H9 (cell line): ENCODE measurements around the gene TRAK1. TPM values are rescaled to one million over a fixed set of nuclear protein-coding genes. Genes with fewer than 3 reads are reported as not detected.

ENCODE experiments used
- DNase-seq: peaks from one replicate; pipeline ENCODE4 v3.0.0-alpha.2; 2017
- H2AFZ ChIP-seq: one replicate; pipeline ENCODE4 v1.6.1; 2013; ENCODE audit warnings: mild to moderate bottlenecking, low read length, control low read depth, moderate library complexity
- H2AK5ac ChIP-seq: 2 replicates; pipeline ENCODE4 v1.6.1; 2013; ENCODE audit warnings: low read length, control low read depth, mixed read lengths; ENCODE audit not compliant: insufficient read length
- H2BK120ac ChIP-seq: one replicate; pipeline ENCODE4 v1.6.1; 2013; ENCODE audit warnings: low read depth, mild to moderate bottlenecking, low read length, control low read depth, inconsistent platforms; ENCODE audit not compliant: poor library complexity, severe bottlenecking
- H2BK12ac ChIP-seq: 2 replicates; pipeline ENCODE4 v1.6.1; 2013; ENCODE audit warnings: low read length, control low read depth, mixed read lengths, low read depth; ENCODE audit not compliant: insufficient read length
- H2BK15ac ChIP-seq: 2 replicates; pipeline ENCODE4 v1.6.1; 2013; ENCODE audit warnings: low read depth, low read length, control low read depth
- H2BK20ac ChIP-seq: one replicate; pipeline ENCODE4 v1.6.1; 2013; ENCODE audit warnings: low read depth, mild to moderate bottlenecking, low read length, control low read depth, inconsistent platforms; ENCODE audit not compliant: poor library complexity, severe bottlenecking
- H2BK5ac ChIP-seq: 2 replicates; pipeline ENCODE4 v1.6.1; 2013; ENCODE audit warnings: low read length, control low read depth, mixed read lengths; ENCODE audit not compliant: insufficient read length
- H3K14ac ChIP-seq: 2 replicates; pipeline ENCODE4 v1.6.1; 2013; ENCODE audit warnings: low read length, control low read depth; ENCODE audit not compliant: insufficient read depth
- H3K18ac ChIP-seq: 2 replicates; pipeline ENCODE4 v1.6.1; 2013; ENCODE audit warnings: low read depth, mild to moderate bottlenecking, mixed read lengths, low read length, control low read depth; ENCODE audit not compliant: insufficient read length
- H3K23ac ChIP-seq: 2 replicates; pipeline ENCODE4 v1.6.1; 2013; ENCODE audit warnings: low read length, control low read depth, mixed read lengths, low read depth; ENCODE audit not compliant: insufficient read length
- H3K23me2 ChIP-seq: 2 replicates; pipeline ENCODE4 v1.6.1; 2013; ENCODE audit warnings: low read depth, mild to moderate bottlenecking, mixed read lengths, low read length, control low read depth; ENCODE audit not compliant: insufficient read length, poor library complexity, severe bottlenecking
- H3K27ac ChIP-seq: 2 replicates; pipeline ENCODE4 v1.5.1; 2013; ENCODE audit warnings: low read length, control low read depth, mixed read lengths, low read depth; ENCODE audit not compliant: insufficient read length
- H3K27me3 ChIP-seq: 2 replicates; pipeline ENCODE4 v1.6.1; 2013; ENCODE audit warnings: low read length, control low read depth, inconsistent platforms; ENCODE audit not compliant: insufficient read depth
- H3K4ac ChIP-seq: 2 replicates; pipeline ENCODE4 v1.6.1; 2013; ENCODE audit warnings: low read depth, mild to moderate bottlenecking, control low read depth, inconsistent platforms, low read length, moderate library complexity
- H3K4me1 ChIP-seq: 2 replicates; pipeline ENCODE4 v1.6.1; 2013; ENCODE audit warnings: low read length, control low read depth, inconsistent platforms; ENCODE audit not compliant: insufficient read depth
- H3K4me2 ChIP-seq: 2 replicates; pipeline ENCODE4 v1.6.1; 2013; ENCODE audit warnings: low read length, control low read depth, mixed read lengths; ENCODE audit not compliant: insufficient read length, insufficient read depth
- H3K56ac ChIP-seq: 2 replicates; pipeline ENCODE4 v1.6.1; 2013; ENCODE audit warnings: low read depth, mild to moderate bottlenecking, mixed read lengths, low read length, control low read depth; ENCODE audit not compliant: insufficient read length
- H3K79me1 ChIP-seq: 2 replicates; pipeline ENCODE4 v1.6.1; 2013; ENCODE audit warnings: low read depth, mild to moderate bottlenecking, moderate library complexity, low read length, control low read depth, inconsistent platforms; ENCODE audit not compliant: insufficient read depth, poor library complexity, severe bottlenecking
- H3K79me2 ChIP-seq: 2 replicates; pipeline ENCODE4 v1.6.1; 2013; ENCODE audit warnings: low read length, control low read depth, inconsistent platforms; ENCODE audit not compliant: insufficient read depth
- H3K9ac ChIP-seq: 2 replicates; pipeline ENCODE4 v1.6.1; 2013; ENCODE audit warnings: low read length, control low read depth, mixed read lengths; ENCODE audit not compliant: insufficient read length; ENCODE audit errors: extremely low read depth
- H3K9me3 ChIP-seq: one replicate; pipeline ENCODE4 v1.6.1; 2013; ENCODE audit warnings: low read depth, low read length, inconsistent platforms; ENCODE audit not compliant: control insufficient read depth
- H3T11ph ChIP-seq: one replicate; pipeline ENCODE4 v1.6.1; 2013; ENCODE audit warnings: mild to moderate bottlenecking, low read length, control low read depth, inconsistent platforms
- H4K20me1 ChIP-seq: one replicate; pipeline ENCODE4 v1.6.1; 2013; ENCODE audit not compliant: control insufficient read depth, insufficient read length, insufficient read depth
- H4K5ac ChIP-seq: 2 replicates; pipeline ENCODE4 v1.6.1; 2013; ENCODE audit warnings: low read depth, mild to moderate bottlenecking, mixed read lengths, low read length, control low read depth; ENCODE audit not compliant: insufficient read length
- H4K8ac ChIP-seq: replicated peaks from 2 replicates; pipeline ENCODE4 v1.6.1; 2013; ENCODE audit warnings: low read length, control low read depth, mixed read lengths, low read depth; ENCODE audit not compliant: insufficient read length
- H4K91ac ChIP-seq: 2 replicates; pipeline ENCODE4 v1.6.1; 2013; ENCODE audit warnings: low read depth, mild to moderate bottlenecking, moderate library complexity, mixed read lengths, low read length, control low read depth; ENCODE audit not compliant: insufficient read length
- H3K27ac Mint-ChIP-seq, 3 experiments: 2 replicates in 2 of 3; 3 replicates in 1 of 3; pipeline ENCODE4 v1.8.0; 2020 to 2021; ENCODE audit warnings: mixed read lengths in 3 of 3, mild to moderate bottlenecking in 1 of 3, moderate library complexity in 1 of 3
- H3K27me3 Mint-ChIP-seq: 2 replicates; pipeline ENCODE4 v1.8.0; 2021; ENCODE audit warnings: low read depth, mild to moderate bottlenecking, moderate library complexity, mixed read lengths
- H3K36me3 Mint-ChIP-seq, 3 experiments: 2 replicates in 2 of 3; 3 replicates in 1 of 3; pipeline ENCODE4 v1.8.0; 2020 to 2021; ENCODE audit warnings: low read depth in 3 of 3, mixed read lengths in 3 of 3; ENCODE audit not compliant: insufficient read depth in 1 of 3
- H3K4me1 Mint-ChIP-seq, 2 experiments: 2 replicates each; pipeline ENCODE4 v1.8.0; 2020; ENCODE audit warnings: mixed read lengths in 2 of 2
- H3K4me3 Mint-ChIP-seq, 2 experiments: 2 replicates in 1 of 2; 3 replicates in 1 of 2; pipeline ENCODE4 v1.8.0; 2020 to 2021; ENCODE audit warnings: mild to moderate bottlenecking in 2 of 2, mixed read lengths in 2 of 2, moderate library complexity in 1 of 2
- H3K9me3 Mint-ChIP-seq, 2 experiments: 2 replicates in 1 of 2; 3 replicates in 1 of 2; pipeline ENCODE4 v1.8.0; 2020; ENCODE audit warnings: mild to moderate bottlenecking in 2 of 2, mixed read lengths in 2 of 2, moderate library complexity in 1 of 2
- WGBS: extraction: QIAGEN DNeasy Blood & Tissue Kit; methylation state at CpG from one replicate; pipeline ENCODE4 v1.1.7; 2013; ENCODE audit warnings: missing lambda C conversion rate, low lambda C conversion rate, mixed read lengths; ENCODE audit not compliant: insufficient read length; ENCODE audit errors: extremely low coverage; 5-methylcytosine and 5-hydroxymethylcytosine counted together
- total RNA-seq: library from RNA; stranded (reverse); gene quantifications from 2 replicates; pipeline ENCODE4 v1.2.1, GENCODE V29; 2021
- TF ChIP-seq, protein P1 (sequence below): fragments of 200-600 bp; sonication (generic); conservative IDR thresholded peaks from 3 replicates; pipeline ENCODE4 v1.8.0; 2021; ENCODE audit warnings: antibody characterized with exemption, mild to moderate bottlenecking

The TRAK1 gene
- total RNA-seq, 1 experiment from 2014 or later: 34.2 TPM

DNA sequence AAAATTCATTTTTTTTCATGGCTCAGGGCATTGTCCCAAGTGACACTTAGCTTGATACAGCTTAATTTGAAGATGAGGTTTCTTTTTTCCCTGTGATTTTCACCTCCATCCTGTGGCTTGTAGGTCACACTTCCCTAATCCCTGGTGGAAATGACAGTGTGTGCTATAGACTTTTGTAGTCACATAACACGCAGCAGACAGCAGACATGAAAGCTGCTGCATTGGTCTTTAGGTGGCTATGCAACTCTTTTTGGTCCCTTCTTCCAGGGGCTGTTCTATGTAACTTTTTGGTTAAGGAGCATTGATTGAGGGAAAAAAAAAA, 38.8 kb downstream of the TRAK1 start:
- no peak overlapping the region for H2BK15ac ChIP-seq
- no peaks in the 10 kb centered on the region for H4K20me1 ChIP-seq
- no peak overlapping the region for H4K8ac ChIP-seq
- TF ChIP-seq, protein P1, sequence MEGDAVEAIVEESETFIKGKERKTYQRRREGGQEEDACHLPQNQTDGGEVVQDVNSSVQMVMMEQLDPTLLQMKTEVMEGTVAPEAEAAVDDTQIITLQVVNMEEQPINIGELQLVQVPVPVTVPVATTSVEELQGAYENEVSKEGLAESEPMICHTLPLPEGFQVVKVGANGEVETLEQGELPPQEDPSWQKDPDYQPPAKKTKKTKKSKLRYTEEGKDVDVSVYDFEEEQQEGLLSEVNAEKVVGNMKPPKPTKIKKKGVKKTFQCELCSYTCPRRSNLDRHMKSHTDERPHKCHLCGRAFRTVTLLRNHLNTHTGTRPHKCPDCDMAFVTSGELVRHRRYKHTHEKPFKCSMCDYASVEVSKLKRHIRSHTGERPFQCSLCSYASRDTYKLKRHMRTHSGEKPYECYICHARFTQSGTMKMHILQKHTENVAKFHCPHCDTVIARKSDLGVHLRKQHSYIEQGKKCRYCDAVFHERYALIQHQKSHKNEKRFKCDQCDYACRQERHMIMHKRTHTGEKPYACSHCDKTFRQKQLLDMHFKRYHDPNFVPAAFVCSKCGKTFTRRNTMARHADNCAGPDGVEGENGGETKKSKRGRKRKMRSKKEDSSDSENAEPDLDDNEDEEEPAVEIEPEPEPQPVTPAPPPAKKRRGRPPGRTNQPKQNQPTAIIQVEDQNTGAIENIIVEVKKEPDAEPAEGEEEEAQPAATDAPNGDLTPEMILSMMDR: no peak
- H3T11ph ChIP-seq: no peak overlapping the region
- no peak overlapping the region for H3K9ac ChIP-seq
- no peak overlapping the region for H3K23ac ChIP-seq
- H3K18ac ChIP-seq: no peak overlapping the region
- H2AK5ac ChIP-seq: no peak overlapping the region
- no peaks in the 10 kb centered on the region; the same call in 1 of the 2 replicates for H3K4me1 ChIP-seq
- DNase-seq: no peak
- H3K27ac Mint-ChIP-seq: no peak overlapping the region
- no peak overlapping the region for H3K4ac ChIP-seq
- no peak overlapping the region for H4K91ac ChIP-seq
- H3K27ac ChIP-seq: no peak overlapping the region
- no peak overlapping the region for H3K56ac ChIP-seq
- no peak overlapping the region for H3K4me3 Mint-ChIP-seq
- H3K9me3 Mint-ChIP-seq: no peaks in the 10 kb centered on the region
- peaks cover 17 to 21% of the 10 kb centered on the region in 2 experiments for H3K4me1 Mint-ChIP-seq
- H3K79me1 ChIP-seq: no peaks in the 10 kb centered on the region
- H3K36me3 Mint-ChIP-seq: peaks cover 0 to 11% (median 5%) of the 10 kb centered on the region in 3 experiments; a peak in 3 of 7 replicates
- H3K23me2 ChIP-seq: no peaks in the 10 kb centered on the region
- H3K27me3 ChIP-seq: no peaks in the 10 kb centered on the region
- no peaks in the 10 kb centered on the region; the same call in 1 of the 2 replicates for H3K27me3 Mint-ChIP-seq
- no peak overlapping the region for H2BK120ac ChIP-seq
- no peak overlapping the region for H2AFZ ChIP-seq
- H2BK12ac ChIP-seq: no peak overlapping the region
- H4K5ac ChIP-seq: no peak overlapping the region
- WGBS: no CpG with 5 or more reads among the region's 1 CpG
- H3K4me2 ChIP-seq: no peak overlapping the region
- no peak overlapping the region for H2BK20ac ChIP-seq
- H3K9me3 ChIP-seq: no peaks in the 10 kb centered on the region
- no peaks in the 10 kb centered on the region for H3K79me2 ChIP-seq
- H3K14ac ChIP-seq: no peak overlapping the region
- H2BK5ac ChIP-seq: no peak overlapping the region
